Upper lobe of left lung (tissue), 6 donors: ENCODE results near the gene VAMP2. TPM values are rescaled to one million over a fixed set of nuclear protein-coding genes. Genes with fewer than 3 reads are reported as not detected.
A peak's percentile ranks its signal among the peaks of the same experiment; 100 is the strongest.

ENCODE experiments used
- ATAC-seq, 2 donors: fragments of 200-7000 bp; cut with Tn5 transposase; one replicate each; pipeline ENCODE4 v1.9.1; 2022; ENCODE audit warnings: mild to moderate bottlenecking in 2 of 2, moderate library complexity in 2 of 2; ENCODE audit not compliant: low FRiP score in 2 of 2
- DNase-seq, 2 donors: peaks; one replicate each; pipeline ENCODE4 v3.0.0-alpha.2; 2019 to 2020
- H3K27ac ChIP-seq, 4 donors: fragments of 200-600 bp; sonication (generic); one replicate each; pipeline ENCODE4 v1.5.1; 2016 to 2019
- H3K27me3 ChIP-seq, 4 donors: fragments of 200-600 bp; sonication (generic); one replicate each; pipeline ENCODE4 v1.5.1; 2017 to 2019
- H3K36me3 ChIP-seq, 4 donors: fragments of 200-600 bp; sonication (generic); one replicate each; pipeline ENCODE4 v1.5.1; 2016 to 2019
- H3K4me1 ChIP-seq, 4 donors: fragments of 200-600 bp; sonication (generic); one replicate each; pipeline ENCODE4 v1.5.1; 2018 to 2019
- H3K4me3 ChIP-seq, 4 donors: fragments of 200-600 bp; sonication (generic); one replicate each; pipeline ENCODE4 v1.5.1; 2017 to 2019; ENCODE audit warnings: mild to moderate bottlenecking in 2 of 4, moderate library complexity in 1 of 4
- H3K9me3 ChIP-seq, 4 donors: fragments of 200-600 bp; sonication (generic); one replicate each; pipeline ENCODE4 v1.5.1; 2018 to 2019
- CTCF ChIP-seq, 6 experiments: fragments of 450-650 bp in 4 of 6; fragments of 200-600 bp in 2 of 6; sonication (generic) in 2 of 6; IDR thresholded peaks; one replicate each; pipeline ENCODE4 v1.5.1; 2016 to 2019; ENCODE audit warnings: antibody characterized with exemption in 6 of 6
- EP300 ChIP-seq, 4 donors: sonication (generic); formaldehyde crosslinking; IDR thresholded peaks; one replicate each; pipeline ENCODE4 v1.5.1; 2017; ENCODE audit warnings: antibody characterized with exemption in 4 of 4, control low read depth in 2 of 4
- POLR2A ChIP-seq, 4 donors: fragments of 450-650 bp; IDR thresholded peaks; one replicate each; pipeline ENCODE4 v1.5.1; 2016 to 2017; ENCODE audit warnings: antibody characterized with exemption in 4 of 4, mild to moderate bottlenecking in 2 of 4
- POLR2AphosphoS5 ChIP-seq, 2 donors: sonication (generic); formaldehyde crosslinking; IDR thresholded peaks; one replicate each; pipeline ENCODE4 v1.5.1; 2017; ENCODE audit warnings: antibody characterized with exemption in 2 of 2
- whole genome bisulfite sequencing, 2 donors: methylation state at CpG; one replicate each; pipeline ENCODE4 v1.1.5; 2017 to 2018; 5-methylcytosine and 5-hydroxymethylcytosine counted together
- total RNA-seq, 6 donors: library from RNA; depleted of rRNA in 4 of 6; stranded (reverse); fragments of >200 nt in 4 of 6; gene quantifications; one replicate each; pipeline versions ENCODE4 v1.1.0 to v1.2.1, GENCODE V29; 2016 to 2021
- donor health status: DM: no; HTN: no; CAD: no; lungs with moderate emphysema.
- donor health status: DM: no; HTN: yes; CAD: no; lungs with severe emphysema.

VAMP2 gene
- total RNA-seq, 6 donors from 2014 or later = 27.2 to 75.8 (median 49.8) TPM

- Histone ChIP-seq H3K4me1 (peaks cover 35 to 63% (median 44%) of the 10 kb centered on the region in 4 donors), H3K4me3 (peak overlapping the region; percentile 65 to 80 (median 72)), H3K9me3 (no peaks in the 10 kb centered on the region), H3K27ac (peak overlapping the region; percentile 97 to 99 (median 98)), H3K27me3 (no peaks in the 10 kb centered on the region), H3K36me3 (no peaks in the 10 kb centered on the region)
- WGBS, 2 donors = 1 to 5% methylated on average over 37 to 39 of the region's 67 CpGs
- no peak for TF ChIP-seq EP300 (IDR thresholded peaks at IDR 0.05)
- TF ChIP-seq POLR2AphosphoS5 (IDR thresholded peaks at IDR 0.05) = no peak
- TF ChIP-seq POLR2A (IDR thresholded peaks at IDR 0.05) = no peak
- no peak for TF ChIP-seq CTCF (IDR thresholded peaks at IDR 0.05)
- no peak for DNase-seq
- ATAC-seq = no peak
These were observed 26.4 kb upstream of the VAMP2 start for GRCh38 chr17:8189041-8189710.

- TF ChIP-seq EP300 (IDR thresholded peaks at IDR 0.05) (no peak), POLR2A (IDR thresholded peaks at IDR 0.05) (no peak), CTCF (IDR thresholded peaks at IDR 0.05) (no peak), POLR2AphosphoS5 (IDR thresholded peaks at IDR 0.05) (no peak)
- Histone ChIP-seq H3K36me3 (no peaks in the 10 kb centered on the region), H3K9me3 (no peaks in the 10 kb centered on the region), H3K27me3 (no peaks in the 10 kb centered on the region), H3K27ac (peak overlapping the region; percentile 97 to 99 (median 98)), H3K4me1 (peaks cover 35 to 63% (median 44%) of the 10 kb centered on the region in 4 donors), H3K4me3 (peak overlapping the region in 3 of 4 donors; percentile 65 to 80 (median 66))
- WGBS, 2 donors = 40 to 42% methylated on average over 7 to 12 of the region's 12 CpGs
- DNase-seq = no peak
- no peak for ATAC-seq
These were observed 25.6 kb upstream of the VAMP2 start for GRCh38 chr17:8188263-8188839.

GRCh38 chr17:8187517-8188262, 24.9 kb upstream of the VAMP2 start:
- WGBS, 2 donors = 1% methylated on average over 25 of the region's 25 CpGs
- peak overlapping the region in 3 of 4 donors; percentile 65 to 80 (median 66) for H3K4me3 ChIP-seq
- peak overlapping the region; percentile 97 to 99 (median 98) for H3K27ac ChIP-seq
- H3K36me3 ChIP-seq = no peaks in the 10 kb centered on the region
- H3K27me3 ChIP-seq = no peaks in the 10 kb centered on the region
- peak; percentile 70 to 77 for ATAC-seq
- DNase-seq = peak in 1 of 2 donors; percentile 81
- peaks cover 32 to 59% (median 42%) of the 10 kb centered on the region in 4 donors for H3K4me1 ChIP-seq
- TF ChIP-seq CTCF (IDR thresholded peaks at IDR 0.05) = no peak
- TF ChIP-seq EP300 (IDR thresholded peaks at IDR 0.05) = peak in 1 of 4 donors; percentile 24
- peak in 2 of 4 donors; percentile 47 to 67 for TF ChIP-seq POLR2A (IDR thresholded peaks at IDR 0.05)
- TF ChIP-seq POLR2AphosphoS5 (IDR thresholded peaks at IDR 0.05) = peak in 1 of 2 donors; percentile 61
- no peaks in the 10 kb centered on the region for H3K9me3 ChIP-seq

GRCh38 chr17:8186787-8187516, 24.2 kb upstream of the VAMP2 start:
- Histone ChIP-seq H3K9me3 (no peaks in the 10 kb centered on the region), H3K27ac (peak overlapping the region; percentile 97 to 99 (median 98)), H3K4me3 (peak overlapping the region; percentile 53 to 80 (median 69)), H3K27me3 (no peaks in the 10 kb centered on the region), H3K4me1 (peaks cover 29 to 53% (median 37%) of the 10 kb centered on the region in 4 donors), H3K36me3 (no peaks in the 10 kb centered on the region)
- DNase-seq (peak in 1 of 2 donors; percentile 96), ATAC-seq (peak; percentile 77 to 83)
- TF ChIP-seq POLR2AphosphoS5 (IDR thresholded peaks at IDR 0.05) = peak in 1 of 2 donors; percentile 2
- TF ChIP-seq CTCF (IDR thresholded peaks at IDR 0.05) = peak in 2 of 6 experiments; percentile 28 to 47
- TF ChIP-seq POLR2A (IDR thresholded peaks at IDR 0.05) = no peak
- 1 to 2% methylated on average over 28 to 32 of the region's 32 CpGs for WGBS, 2 donors
